Measurements from ENCODE around the gene CRTC3. TPM values are rescaled to one million over a fixed set of nuclear protein-coding genes. Genes with fewer than 3 reads are reported as not detected.
A peak's percentile ranks its signal among the peaks of the same experiment; 100 is the strongest.

Gene CRTC3
- total and polyA plus RNA-seq, 2 of the 4 experiments (the other 2 are of a cell fraction) = 4.7 to 14.8 TPM

DNA sequence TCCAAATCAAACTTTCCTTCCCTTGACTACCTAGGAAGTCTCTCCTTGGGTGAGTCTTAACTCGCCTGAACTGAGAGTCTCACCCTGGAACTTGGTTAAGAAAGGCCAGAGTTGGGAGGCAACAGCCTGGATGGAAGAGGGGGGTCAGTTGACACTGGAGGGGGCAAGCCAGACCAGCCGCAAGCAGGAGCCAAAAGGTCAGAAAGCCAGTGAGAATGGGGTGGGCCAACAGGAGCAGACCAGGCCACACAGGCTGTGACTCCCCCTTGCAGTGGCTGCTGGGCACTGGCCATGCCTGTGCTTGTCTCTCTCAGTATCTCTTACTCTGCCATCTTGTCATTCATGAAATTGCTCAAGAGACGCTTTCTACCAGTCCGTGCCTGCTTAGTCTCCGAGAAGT is 32.9 kb downstream of the CRTC3 start:
- POLR2A ChIA-PET (ENCODE audit: unreplicated experiment) = no interaction called here
- CTCF ChIA-PET = no interaction called here
- in situ Hi-C loops (cut with MboI; ENCODE audit: low sequenced_read_pairs) = no loop called here

More for the DNA sequence above, 32.9 kb downstream of the CRTC3 start:
- peak overlapping the region; percentile 19; the same call in 1 of the 2 replicates for H2AK5ac ChIP-seq (ENCODE audit: low read depth, low read length)
- no peak overlapping the region for H2BK120ac ChIP-seq (ENCODE audit: low read depth, low read length)
- 0 out of 4 replicates have a peak overlapping the region, but pooled peaks of 1 of the 2 experiments have one; percentile 30 for H4K8ac ChIP-seq (ENCODE audit: low read depth in 2 of 2, low read length in 2 of 2)
- no peak overlapping the region for H3K4ac ChIP-seq (ENCODE audit: low read depth, low read length)
- dilution Hi-C loops (cut with HindIII; ENCODE audit: low sequenced_read_pairs, unreplicated experiment) (no loop called here), intact Hi-C loops (cut with micrococcal nuclease) (no loop called here)
- H3K4me3 ChIP-seq (ENCODE audit: insufficient read depth, low read depth, low read length) = no peak overlapping the region
- H3K56ac ChIP-seq (ENCODE audit: extremely low read depth, insufficient read depth, low read length) = no peak overlapping the region
- H3K9me1 ChIP-seq (ENCODE audit: insufficient read depth, low read length) = peaks cover 19% of the 10 kb centered on the region
- DNase-seq (no peak), ATAC-seq (ENCODE audit: low read depth) (no peak)
- H3K27me3 ChIP-seq (ENCODE audit: control insufficient read depth, insufficient read depth, low read length) = no peaks in the 10 kb centered on the region
- no peak overlapping the region for H3K23ac ChIP-seq (ENCODE audit: low read depth, low read length)
- TF ChIP-seq SMC3 (IDR thresholded peaks at IDR 0.05; ENCODE audit: low read depth, low read length) = no peak
- no peak for TF ChIP-seq BHLHE40 (IDR thresholded peaks at IDR 0.05; ENCODE audit: low read depth, low read length)
- peaks cover 5% of the 10 kb centered on the region for H3K9me3 ChIP-seq (ENCODE audit: control insufficient read depth, insufficient read depth, low read length)
- no peak overlapping the region for H3K9ac ChIP-seq (ENCODE audit: low read depth, low read length)
- peak overlapping the region; percentile 98 for H3K18ac ChIP-seq (ENCODE audit: low read depth, low read length)
- BruUV-seq (replicated peaks) = no TSS peak
- H3K4me1 ChIP-seq (ENCODE audit: control insufficient read depth, insufficient read depth, low read length) = peaks cover 33% of the 10 kb centered on the region
- peak overlapping the region; percentile 61 for H3K27ac ChIP-seq (ENCODE audit: insufficient read depth, low read length)
- H3K4me2 ChIP-seq (ENCODE audit: low read depth, low read length) = no peak overlapping the region
- H2BK5ac ChIP-seq (ENCODE audit: low read depth, low read length, poor library complexity, severe bottlenecking) = peak overlapping the region; percentile 10
- H3K14ac ChIP-seq (replicated peaks; ENCODE audit: low read depth, low read length) = no peak overlapping the region
- peaks cover 2% of the 10 kb centered on the region; the same call in 1 of the 2 replicates for H3K36me3 ChIP-seq (ENCODE audit: control insufficient read depth, insufficient read depth, low read length)
- WGBS, 2 experiments (ENCODE audit: extremely low coverage in 2 of 2, insufficient read length in 1 of 2) = 40% methylated on average over 1 of the region's 5 CpGs; no CpG with 5 or more reads in 1 of the 2 experiments
- no peak overlapping the region for H2AK9ac ChIP-seq (replicated peaks; ENCODE audit: low read depth, low read length, poor library complexity)
- no peak overlapping the region; the same call in 1 of the 2 replicates for H4K91ac ChIP-seq (ENCODE audit: insufficient read depth, low read depth, low read length)
- no peak overlapping the region for H2BK20ac ChIP-seq (ENCODE audit: low read depth, low read length)
- H3K79me1 ChIP-seq (ENCODE audit: low read depth in 1 of 2, low read length in 2 of 2) = peaks cover 33 to 84% of the 10 kb centered on the region in 2 experiments
- no peak overlapping the region for H2AFZ ChIP-seq (replicated peaks; ENCODE audit: low read length, poor library complexity)
- H4K20me1 ChIP-seq (ENCODE audit: insufficient read depth, low read length) = peaks cover 30% of the 10 kb centered on the region
- peak overlapping the region; percentile 75 for H4K5ac ChIP-seq (ENCODE audit: low read depth, low read length)
- peak overlapping the region; percentile 41; the same call in 1 of the 3 replicates for H2BK15ac ChIP-seq (ENCODE audit: low read depth, low read length)
